Measurements from ENCODE around the gene DKKL1. TPM values are rescaled to one million over a fixed set of nuclear protein-coding genes. Genes with fewer than 3 reads are reported as not detected.
A peak's percentile ranks its signal among the peaks of the same experiment; 100 is the strongest.

Gene DKKL1
- total and polyA plus RNA-seq, 2 experiments from 2014 or later: 0.76 to 2.9 TPM

GRCh38 chr19:49403404-49404187, 39.9 kb downstream of the DKKL1 start:
- Mint-ChIP-seq H3K27me3 (ENCODE audit: insufficient read depth, low read depth, poor library complexity) (peaks cover 28% of the 10 kb centered on the region), H3K9me3 (no peaks in the 10 kb centered on the region; the same call in 2 of the 3 replicates), H3K27ac (peak overlapping the region; percentile 96), H3K4me3 (peak overlapping the region; percentile 45), H3K4me1 (peaks cover 41% of the 10 kb centered on the region), H3K36me3 (ENCODE audit: low read depth) (no peaks in the 10 kb centered on the region)
- H3K4me3 ChIP-seq: peak overlapping the region; percentile 15
- 0 out of 2 replicates have a peak, but pooled peaks cover 3% of the 10 kb centered on the region for H3K9me2 ChIP-seq (ENCODE audit: insufficient read depth)
- H3K79me2 ChIP-seq (replicated peaks; ENCODE audit: insufficient read depth): no peaks in the 10 kb centered on the region
- peak; percentile 98 for ATAC-seq
- no peak overlapping the region for H2AFZ ChIP-seq
- peaks cover 9% of the 10 kb centered on the region; the same call in 1 of the 2 replicates for H3F3A ChIP-seq (replicated peaks; ENCODE audit: low read depth)
- DNase-seq (ENCODE audit: low spot score): peak; percentile 96
- H4K20me1 ChIP-seq (replicated peaks; ENCODE audit: insufficient read depth): no peaks in the 10 kb centered on the region
- H3K27me3 ChIP-seq (ENCODE audit: insufficient read depth): no peaks in the 10 kb centered on the region
- H3K36me3 ChIP-seq (ENCODE audit: insufficient read depth): no peaks in the 10 kb centered on the region
- H3K27ac ChIP-seq (ENCODE audit: low read depth): peak overlapping the region; percentile 89
- peaks cover 20% of the 10 kb centered on the region for H3K4me1 ChIP-seq (ENCODE audit: insufficient read depth)
- TF ChIP-seq, protein P1, sequence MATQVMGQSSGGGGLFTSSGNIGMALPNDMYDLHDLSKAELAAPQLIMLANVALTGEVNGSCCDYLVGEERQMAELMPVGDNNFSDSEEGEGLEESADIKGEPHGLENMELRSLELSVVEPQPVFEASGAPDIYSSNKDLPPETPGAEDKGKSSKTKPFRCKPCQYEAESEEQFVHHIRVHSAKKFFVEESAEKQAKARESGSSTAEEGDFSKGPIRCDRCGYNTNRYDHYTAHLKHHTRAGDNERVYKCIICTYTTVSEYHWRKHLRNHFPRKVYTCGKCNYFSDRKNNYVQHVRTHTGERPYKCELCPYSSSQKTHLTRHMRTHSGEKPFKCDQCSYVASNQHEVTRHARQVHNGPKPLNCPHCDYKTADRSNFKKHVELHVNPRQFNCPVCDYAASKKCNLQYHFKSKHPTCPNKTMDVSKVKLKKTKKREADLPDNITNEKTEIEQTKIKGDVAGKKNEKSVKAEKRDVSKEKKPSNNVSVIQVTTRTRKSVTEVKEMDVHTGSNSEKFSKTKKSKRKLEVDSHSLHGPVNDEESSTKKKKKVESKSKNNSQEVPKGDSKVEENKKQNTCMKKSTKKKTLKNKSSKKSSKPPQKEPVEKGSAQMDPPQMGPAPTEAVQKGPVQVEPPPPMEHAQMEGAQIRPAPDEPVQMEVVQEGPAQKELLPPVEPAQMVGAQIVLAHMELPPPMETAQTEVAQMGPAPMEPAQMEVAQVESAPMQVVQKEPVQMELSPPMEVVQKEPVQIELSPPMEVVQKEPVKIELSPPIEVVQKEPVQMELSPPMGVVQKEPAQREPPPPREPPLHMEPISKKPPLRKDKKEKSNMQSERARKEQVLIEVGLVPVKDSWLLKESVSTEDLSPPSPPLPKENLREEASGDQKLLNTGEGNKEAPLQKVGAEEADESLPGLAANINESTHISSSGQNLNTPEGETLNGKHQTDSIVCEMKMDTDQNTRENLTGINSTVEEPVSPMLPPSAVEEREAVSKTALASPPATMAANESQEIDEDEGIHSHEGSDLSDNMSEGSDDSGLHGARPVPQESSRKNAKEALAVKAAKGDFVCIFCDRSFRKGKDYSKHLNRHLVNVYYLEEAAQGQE (IDR thresholded peaks at IDR 0.05; ENCODE audit: unreplicated experiment): no peak
- 0 out of 2 replicates have a peak, but pooled peaks have one; percentile 48 for TF ChIP-seq ZNF331 (CRISPR knock-in tag; IDR thresholded peaks at IDR 0.05; ENCODE audit: low read depth)
- peak; percentile 64 for TF ChIP-seq POLR2AphosphoS5 (IDR thresholded peaks at IDR 0.05; ENCODE audit: low read depth)
- TF ChIP-seq CREB1 (CRISPR knock-in tag; IDR thresholded peaks at IDR 0.05; ENCODE audit: low read depth): peak; percentile 66
- TF ChIP-seq, protein P2, sequence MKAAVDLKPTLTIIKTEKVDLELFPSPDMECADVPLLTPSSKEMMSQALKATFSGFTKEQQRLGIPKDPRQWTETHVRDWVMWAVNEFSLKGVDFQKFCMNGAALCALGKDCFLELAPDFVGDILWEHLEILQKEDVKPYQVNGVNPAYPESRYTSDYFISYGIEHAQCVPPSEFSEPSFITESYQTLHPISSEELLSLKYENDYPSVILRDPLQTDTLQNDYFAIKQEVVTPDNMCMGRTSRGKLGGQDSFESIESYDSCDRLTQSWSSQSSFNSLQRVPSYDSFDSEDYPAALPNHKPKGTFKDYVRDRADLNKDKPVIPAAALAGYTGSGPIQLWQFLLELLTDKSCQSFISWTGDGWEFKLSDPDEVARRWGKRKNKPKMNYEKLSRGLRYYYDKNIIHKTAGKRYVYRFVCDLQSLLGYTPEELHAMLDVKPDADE (IDR thresholded peaks at IDR 0.05): peak; percentile 27; the same call in 1 of the 2 replicates
- TF ChIP-seq CTCF (conservative IDR thresholded peaks at IDR 0.05; ENCODE audit: low read depth in 2 of 2): no peak
- no peak for TF ChIP-seq STAT1 (IDR thresholded peaks at IDR 0.05; ENCODE audit: unreplicated experiment)
- TF ChIP-seq ZNF114 (CRISPR knock-in tag; IDR thresholded peaks at IDR 0.05): peak; percentile 99
- TF ChIP-seq ZNF462 (CRISPR knock-in tag; IDR thresholded peaks at IDR 0.05): peak; percentile 98
- no peak for TF ChIP-seq EZH2phosphoT487 (IDR thresholded peaks at IDR 0.05; ENCODE audit: unreplicated experiment)
- H3K4me2 ChIP-seq: peak overlapping the region; percentile 69

All from GM23338 (cell line).